ENCODE data around the gene PHKG2.

Gene PHKG2

DNA sequence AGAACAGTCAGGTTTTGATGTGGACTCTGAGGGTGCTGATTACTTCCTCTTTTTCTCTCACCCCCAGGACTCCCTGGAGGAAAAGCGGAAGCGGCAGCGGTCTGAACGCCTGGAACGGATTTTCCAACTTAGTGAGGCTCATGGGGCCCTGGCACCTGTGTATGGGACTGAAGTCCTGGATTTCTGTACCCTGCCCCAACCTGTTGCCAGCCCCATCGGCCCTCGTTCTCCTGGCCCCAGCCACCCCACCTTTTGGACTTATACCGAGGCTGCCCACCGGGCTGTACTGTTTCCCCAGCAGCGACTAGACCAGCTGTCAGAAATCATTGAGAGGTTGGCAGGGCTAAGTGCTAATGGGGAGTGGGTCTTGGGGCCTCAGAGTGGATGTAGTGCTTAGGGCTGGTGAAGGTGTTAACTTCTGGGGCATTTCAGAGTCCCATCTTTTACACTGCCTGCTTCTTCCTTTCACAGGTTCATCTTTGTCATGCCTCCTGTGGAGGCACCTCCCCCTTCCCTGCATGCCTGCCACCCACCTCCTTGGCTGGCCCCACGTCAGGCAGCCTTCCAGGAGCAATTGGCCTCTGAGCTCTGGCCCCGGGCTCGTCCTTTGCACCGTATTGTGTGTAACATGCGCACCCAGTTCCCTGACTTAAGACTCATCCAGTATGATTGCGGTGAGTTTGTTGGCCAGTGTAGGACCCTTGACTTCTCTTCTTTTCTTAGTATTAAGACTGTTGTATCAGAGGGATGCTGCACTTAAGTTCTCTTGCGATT lies 19.1 kb upstream of the PHKG2 start:
- DNase-seq, result no peak

GRCh38 chr16:30731411-30731810 lies 16.8 kb upstream of the PHKG2 start:
- DNase-seq, result no peak

DNA sequence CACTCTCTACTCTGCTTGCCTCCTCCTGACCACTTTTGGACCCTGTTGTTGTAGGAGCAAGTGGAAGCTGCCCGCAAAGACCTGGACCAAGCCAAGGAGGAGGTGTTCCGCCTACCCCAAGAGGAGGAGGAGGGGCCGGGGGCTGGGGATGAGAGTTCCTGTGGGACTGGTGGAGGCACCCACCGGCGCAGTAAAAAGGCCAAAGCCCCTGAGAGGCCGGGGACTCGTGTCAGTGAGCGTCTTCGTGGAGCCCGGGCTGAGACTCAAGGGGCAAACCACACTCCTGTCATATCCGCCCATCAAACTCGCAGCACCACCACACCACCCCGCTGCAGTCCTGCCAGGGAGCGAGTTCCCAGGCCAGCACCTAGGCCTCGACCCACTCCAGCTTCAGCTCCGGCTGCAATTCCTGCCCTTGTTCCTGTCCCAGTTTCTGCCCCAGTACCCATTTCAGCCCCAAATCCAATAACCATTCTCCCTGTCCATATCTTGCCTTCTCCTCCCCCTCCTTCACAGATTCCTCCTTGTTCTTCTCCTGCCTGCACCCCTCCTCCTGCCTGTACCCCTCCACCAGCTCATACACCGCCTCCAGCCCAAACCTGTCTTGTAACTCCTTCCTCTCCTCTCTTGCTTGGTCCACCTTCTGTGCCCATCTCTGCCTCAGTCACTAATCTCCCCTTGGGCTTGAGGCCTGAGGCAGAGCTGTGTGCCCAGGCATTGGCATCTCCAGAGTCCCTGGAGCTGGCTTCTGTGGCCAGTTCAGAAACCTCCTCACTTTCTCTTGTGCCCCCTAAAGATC lies 11.0 kb upstream of the PHKG2 start:
- no peak for DNase-seq

DNA sequence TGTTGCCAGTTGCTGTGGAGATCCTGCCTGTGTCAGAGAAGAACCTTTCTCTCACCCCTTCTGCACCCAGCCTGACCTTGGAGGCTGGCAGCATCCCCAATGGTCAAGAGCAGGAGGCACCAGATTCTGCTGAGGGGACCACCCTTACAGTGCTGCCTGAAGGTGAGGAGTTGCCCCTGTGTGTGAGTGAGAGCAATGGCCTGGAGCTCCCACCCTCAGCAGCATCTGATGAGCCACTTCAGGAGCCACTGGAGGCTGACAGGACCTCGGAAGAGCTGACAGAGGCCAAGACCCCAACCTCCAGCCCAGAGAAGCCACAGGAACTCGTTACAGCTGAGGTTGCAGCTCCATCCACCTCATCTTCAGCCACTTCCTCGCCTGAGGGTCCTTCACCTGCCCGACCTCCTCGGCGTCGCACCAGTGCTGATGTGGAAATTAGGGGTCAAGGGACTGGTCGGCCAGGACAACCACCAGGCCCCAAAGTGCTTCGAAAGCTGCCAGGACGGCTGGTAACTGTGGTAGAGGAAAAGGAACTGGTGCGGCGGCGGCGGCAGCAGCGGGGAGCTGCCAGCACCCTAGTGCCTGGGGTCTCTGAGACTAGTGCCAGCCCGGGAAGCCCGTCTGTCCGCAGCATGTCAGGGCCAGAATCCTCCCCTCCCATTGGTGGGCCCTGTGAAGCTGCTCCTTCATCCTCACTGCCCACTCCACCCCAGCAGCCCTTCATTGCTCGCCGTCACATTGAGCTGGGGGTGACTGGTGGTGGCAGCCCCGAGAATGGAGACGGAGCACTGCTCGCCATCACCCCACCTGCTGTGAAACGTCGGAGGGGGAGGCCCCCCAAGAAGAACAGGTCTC lies 10.2 kb upstream of the PHKG2 start:
- no peak for DNase-seq

GRCh38 chr16:30738984-30739951 lies 9.0 kb upstream of the PHKG2 start:
- DNase-seq, result no peak

DNA sequence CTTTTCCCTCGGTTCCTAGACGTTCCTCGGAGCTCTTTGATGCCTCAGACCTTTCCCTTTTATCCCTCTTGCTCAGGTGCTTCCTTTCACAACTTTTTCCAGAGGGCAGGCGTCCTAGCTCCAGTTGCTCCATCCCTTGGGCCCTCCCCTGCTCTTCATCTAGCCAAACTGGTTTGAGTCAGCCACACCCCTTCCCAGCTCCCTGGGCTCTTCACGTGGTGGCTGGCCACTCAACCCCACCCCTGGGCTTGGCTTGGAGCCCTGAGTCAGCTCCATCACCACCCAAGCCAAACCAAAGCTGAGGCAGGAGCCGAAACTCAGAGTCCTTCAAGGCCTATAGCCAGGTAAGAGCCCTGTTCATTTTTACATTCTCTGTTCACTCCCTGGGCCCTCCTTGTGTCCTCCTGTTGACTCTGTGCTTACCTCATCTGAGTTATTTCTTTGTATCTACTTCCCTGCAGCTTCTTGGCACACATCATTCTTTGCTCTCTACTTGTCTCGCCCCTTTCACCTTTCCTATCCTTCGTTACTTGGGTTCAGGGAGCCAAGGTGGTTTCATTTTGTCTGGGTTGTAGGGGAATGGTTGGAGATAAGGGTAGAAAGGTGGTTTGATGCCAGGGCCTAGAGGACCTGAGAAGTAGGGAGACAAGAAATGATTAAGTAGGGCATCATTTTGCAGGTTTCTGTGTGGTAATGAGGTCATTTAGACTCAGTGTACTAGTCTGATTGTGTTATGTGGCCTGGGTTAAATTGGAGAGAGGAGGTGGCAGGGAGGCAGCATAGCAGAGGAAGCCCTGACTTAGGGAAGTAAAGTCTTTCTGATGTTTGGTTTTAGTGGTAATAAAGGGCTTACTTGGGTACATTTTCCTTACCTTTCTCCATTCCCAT lies 7.6 kb upstream of the PHKG2 start:
- DNase-seq, result no peak

GRCh38 chr16:30741461-30741914 lies 6.7 kb upstream of the PHKG2 start:
- DNase-seq, result no peak

GRCh38 chr16:30743716-30744115 lies 4.5 kb upstream of the PHKG2 start:
- no peak for DNase-seq

DNA sequence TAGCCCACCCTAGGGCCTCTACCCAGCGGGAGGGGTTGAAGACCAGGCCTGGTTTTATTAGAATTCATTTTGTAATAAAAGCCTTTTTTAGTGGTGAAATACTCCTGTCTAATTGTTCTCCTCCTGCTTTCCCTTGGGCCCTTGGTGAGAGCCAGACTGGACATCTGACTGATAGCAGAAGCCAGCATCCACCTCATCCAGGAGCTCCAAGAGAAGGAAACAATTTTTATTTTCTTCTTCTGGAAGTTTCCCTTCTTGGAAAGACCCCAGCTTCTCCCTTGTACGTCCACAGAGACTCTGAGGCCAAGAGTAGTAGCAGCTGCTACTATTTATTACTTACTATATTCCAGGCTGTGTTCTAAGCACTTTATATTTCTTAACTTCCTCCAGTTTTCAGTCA lies 4.0 kb upstream of the PHKG2 start:
- DNase-seq, result no peak

GRCh38 chr16:30745082-30745481 lies 3.1 kb upstream of the PHKG2 start:
- DNase-seq, result no peak

DNA sequence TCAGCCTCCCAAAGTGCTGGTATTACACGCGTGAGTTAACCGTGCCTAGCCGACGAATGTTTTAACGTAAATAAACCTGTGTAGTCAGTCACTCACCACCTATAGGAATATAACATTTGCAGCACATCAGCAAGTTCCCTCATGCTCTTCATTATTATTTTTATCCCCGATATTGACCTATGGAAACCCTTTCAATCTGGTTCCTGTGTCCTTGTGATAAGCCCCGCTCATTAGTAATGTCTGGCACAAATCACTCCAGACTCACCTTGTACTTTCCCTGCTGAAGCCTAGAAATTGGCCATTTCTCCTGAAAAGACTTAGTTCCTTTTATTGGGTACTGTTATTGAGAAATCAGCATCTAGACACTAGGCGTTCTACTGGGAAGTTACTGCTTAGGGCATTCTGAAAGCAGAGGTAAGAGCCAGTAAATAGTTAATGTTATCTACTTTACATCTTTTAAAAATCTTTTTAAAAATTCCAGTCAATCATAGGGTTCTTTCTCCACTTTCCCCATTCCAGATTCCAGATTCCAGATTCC lies 1.5 kb upstream of the PHKG2 start:
- DNase-seq, result no peak

- DNase-seq, result no peak
Observed at GRCh38 chr16:30747331-30747730, 894 bp upstream of the PHKG2 start.

DNA sequence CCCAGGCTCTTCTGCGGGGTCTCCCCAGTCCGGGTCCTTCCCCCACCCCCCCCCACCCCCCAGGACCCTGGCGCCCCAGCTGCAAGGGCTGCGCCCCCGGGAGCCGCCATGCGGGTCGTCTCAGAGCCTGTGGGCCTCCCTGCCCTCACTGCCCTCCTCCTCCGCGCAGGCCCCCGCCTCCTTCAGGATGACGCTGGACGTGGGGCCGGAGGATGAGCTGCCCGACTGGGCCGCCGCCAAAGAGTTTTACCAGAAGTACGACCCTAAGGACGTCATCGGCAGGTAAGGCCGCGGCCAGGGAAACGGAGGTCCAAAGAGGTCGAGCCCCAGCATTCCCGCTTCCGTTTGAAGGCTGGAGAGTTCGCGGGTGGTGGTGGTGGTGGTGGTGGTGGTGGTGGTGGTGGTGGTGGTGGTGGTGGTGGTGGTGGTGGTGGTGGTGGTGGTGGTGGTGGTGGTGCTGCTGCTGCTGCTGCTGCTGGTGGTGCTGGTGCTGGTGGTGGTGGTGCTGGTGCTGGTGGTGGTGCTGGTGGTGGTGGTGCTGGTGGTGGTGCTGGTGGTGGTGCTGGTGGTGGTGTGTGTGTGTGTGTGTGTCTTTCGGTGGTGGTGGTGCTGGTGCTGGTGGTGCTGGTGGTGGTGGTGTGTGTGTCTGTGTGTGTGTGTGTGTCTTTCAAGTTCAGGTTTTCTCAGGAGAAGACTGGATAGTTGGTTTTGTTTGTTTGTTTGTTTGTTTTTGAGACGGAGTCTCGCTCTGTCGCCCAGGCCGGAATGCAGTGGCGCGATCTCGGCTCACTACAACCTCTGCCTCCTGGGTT lies 615 bp downstream of the PHKG2 start:
- DNase-seq, result peak in 1 of 6 experiments; percentile 42

- DNase-seq, result no peak
Observed at GRCh38 chr16:30750201-30750600, 2.0 kb downstream of the PHKG2 start.

DNA sequence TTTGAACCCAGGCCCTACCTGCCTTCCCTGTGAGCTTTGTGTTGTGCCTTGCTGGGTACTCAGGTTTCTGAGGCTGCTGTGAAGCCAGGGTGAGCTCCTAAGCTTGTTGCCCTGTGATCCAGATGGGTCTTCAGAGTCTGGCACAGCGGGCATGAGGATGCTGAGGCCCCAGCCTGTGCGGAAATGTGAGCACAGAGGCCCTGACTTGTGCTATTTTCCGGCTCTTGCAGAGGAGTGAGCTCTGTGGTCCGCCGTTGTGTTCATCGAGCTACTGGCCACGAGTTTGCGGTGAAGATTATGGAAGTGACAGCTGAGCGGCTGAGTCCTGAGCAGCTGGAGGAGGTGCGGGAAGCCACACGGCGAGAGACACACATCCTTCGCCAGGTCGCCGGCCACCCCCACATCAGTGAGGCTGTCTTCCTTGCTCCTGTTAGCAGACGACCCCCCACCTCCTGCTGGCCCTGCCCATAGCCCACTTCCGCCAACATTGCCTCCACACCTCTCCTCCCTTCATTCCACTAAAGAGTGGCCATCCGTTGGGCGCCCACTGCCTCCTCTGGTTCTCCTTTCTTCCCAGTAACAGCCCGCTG lies 2.7 kb downstream of the PHKG2 start:
- DNase-seq, result no peak

GRCh38 chr16:30753596-30753995 lies 5.4 kb downstream of the PHKG2 start:
- DNase-seq, result no peak

DNA sequence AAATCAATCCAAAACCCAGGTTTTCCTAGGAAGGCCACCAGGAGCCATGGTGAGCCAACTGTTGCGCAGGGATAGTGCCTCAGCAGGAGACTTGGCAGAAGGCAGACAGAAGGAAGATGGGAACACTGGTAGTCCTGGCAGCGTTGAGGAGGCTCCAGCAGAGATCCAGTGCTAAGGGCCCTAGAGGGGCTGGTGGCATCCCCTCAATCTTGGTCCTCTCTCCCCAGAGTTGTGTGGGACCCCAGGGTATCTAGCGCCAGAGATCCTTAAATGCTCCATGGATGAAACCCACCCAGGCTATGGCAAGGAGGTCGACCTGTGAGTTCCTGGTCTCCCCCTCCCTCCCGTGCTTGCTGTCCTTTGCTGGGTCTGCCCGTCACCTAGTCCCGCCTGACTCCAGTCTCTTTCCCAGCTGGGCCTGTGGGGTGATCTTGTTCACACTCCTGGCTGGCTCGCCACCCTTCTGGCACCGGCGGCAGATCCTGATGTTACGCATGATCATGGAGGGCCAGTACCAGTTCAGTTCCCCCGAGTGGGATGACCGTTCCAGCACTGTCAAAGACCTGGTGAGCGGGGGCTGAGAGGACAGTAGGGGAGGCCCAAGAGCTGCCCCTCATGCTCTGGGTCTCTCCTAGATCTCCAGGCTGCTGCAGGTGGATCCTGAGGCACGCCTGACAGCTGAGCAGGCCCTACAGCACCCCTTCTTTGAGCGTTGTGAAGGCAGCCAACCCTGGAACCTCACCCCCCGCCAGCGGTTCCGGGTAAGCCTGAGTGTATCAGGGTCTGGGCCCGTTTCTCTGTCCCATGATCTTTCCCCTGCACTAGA lies 7.9 kb downstream of the PHKG2 start:
- no peak for DNase-seq

GRCh38 chr16:30756781-30757100 lies 8.5 kb downstream of the PHKG2 start:
- DNase-seq, result no peak

GRCh38 chr16:30757316-30757715 lies 9.1 kb downstream of the PHKG2 start:
- no peak for DNase-seq

All from stimulated activated naive CD4-positive, alpha-beta T cell (primary cell).